Liver (tissue), 9 donors: ENCODE measurements around the gene LSMEM2. TPM values are rescaled to one million over a fixed set of nuclear protein-coding genes. Genes with fewer than 3 reads are reported as not detected.

Experiments used
- DNase-seq: peaks from one replicate; pipeline ENCODE4 v3.0.0-alpha.2; 2017; ENCODE audit warnings: low spot score
- H3K27ac ChIP-seq, 2 donors: one replicate each; pipeline ENCODE4 v1.7.0; 2013; ENCODE audit warnings: inconsistent platforms in 2 of 2, low read length in 2 of 2, control low read depth in 1 of 2, low read depth in 1 of 2, mild to moderate bottlenecking in 1 of 2
- H3K27me3 ChIP-seq, 4 donors: one replicate each; pipeline versions ENCODE4 v1.6.1 to v1.7.0; 2013; ENCODE audit warnings: low read length in 3 of 4, inconsistent platforms in 1 of 4, mild to moderate bottlenecking in 1 of 4, moderate library complexity in 1 of 4; ENCODE audit not compliant: control insufficient read depth in 4 of 4, insufficient read depth in 4 of 4
- H3K36me3 ChIP-seq, 4 donors: one replicate each; pipeline versions ENCODE4 v1.6.1 to v1.7.0; 2013; ENCODE audit warnings: low read length in 3 of 4, mild to moderate bottlenecking in 3 of 4, low read depth in 1 of 4, moderate library complexity in 1 of 4; ENCODE audit not compliant: control insufficient read depth in 4 of 4, insufficient read depth in 3 of 4
- H3K4me1 ChIP-seq, 4 donors: one replicate each; pipeline versions ENCODE4 v1.6.1 to v1.7.0; 2013; ENCODE audit warnings: low read length in 3 of 4, mild to moderate bottlenecking in 3 of 4, moderate library complexity in 1 of 4; ENCODE audit not compliant: control insufficient read depth in 4 of 4, insufficient read depth in 4 of 4
- H3K4me3 ChIP-seq, 3 donors: one replicate each; pipeline versions ENCODE4 v1.6.1 to v1.7.0; 2013; ENCODE audit warnings: low read length in 3 of 3, control low read depth in 1 of 3, low read depth in 1 of 3, mild to moderate bottlenecking in 1 of 3
- H3K9ac ChIP-seq, 2 donors: one replicate each; pipeline ENCODE4 v1.7.0; 2013; ENCODE audit warnings: low read length in 2 of 2, mild to moderate bottlenecking in 2 of 2, moderate library complexity in 2 of 2, control low read depth in 1 of 2, low read depth in 1 of 2
- H3K9me3 ChIP-seq, 4 donors: one replicate each; pipeline versions ENCODE4 v1.6.1 to v1.7.0; 2013; ENCODE audit warnings: low read length in 3 of 4; ENCODE audit not compliant: control insufficient read depth in 4 of 4
- ATF3 ChIP-seq: IDR thresholded peaks from 2 replicates; pipeline ENCODE4 v1.6.1; 2016; ENCODE audit warnings: antibody characterized with exemption
- EGR1 ChIP-seq, 2 donors: IDR thresholded peaks; 2 replicates each; pipeline ENCODE4 v1.6.1; 2016 to 2018; ENCODE audit warnings: antibody characterized with exemption in 2 of 2, low read depth in 2 of 2
- FOXA1 ChIP-seq: IDR thresholded peaks from 2 replicates; pipeline ENCODE4 v1.6.1; 2016; ENCODE audit warnings: antibody characterized with exemption
- FOXA2 ChIP-seq: IDR thresholded peaks from 2 replicates; pipeline ENCODE4 v1.6.1; 2016; ENCODE audit warnings: antibody characterized with exemption
- GABPA ChIP-seq, 2 donors: IDR thresholded peaks in 1 of 2; conservative IDR thresholded peaks in 1 of 2; 2 replicates each; pipeline ENCODE4 v1.6.1; 2016; ENCODE audit warnings: antibody characterized with exemption in 2 of 2, mild to moderate bottlenecking in 1 of 2, moderate library complexity in 1 of 2
- HNF4A ChIP-seq, 2 donors: conservative IDR thresholded peaks; 2 replicates each; pipeline ENCODE4 v1.6.1; 2016; ENCODE audit warnings: antibody characterized with exemption in 2 of 2, mild to moderate bottlenecking in 2 of 2
- HNF4G ChIP-seq: IDR thresholded peaks from 2 replicates; pipeline ENCODE4 v1.6.1; 2016; ENCODE audit warnings: antibody characterized with exemption
- MAX ChIP-seq: IDR thresholded peaks from 2 replicates; pipeline ENCODE4 v1.6.1; 2016; ENCODE audit warnings: antibody characterized with exemption
- NR2F2 ChIP-seq: IDR thresholded peaks from 2 replicates; pipeline ENCODE4 v1.6.1; 2016; ENCODE audit warnings: antibody characterized with exemption
- RAD21 ChIP-seq, 2 donors: IDR thresholded peaks; 2 replicates each; pipeline ENCODE4 v1.6.1; 2016; ENCODE audit warnings: antibody characterized with exemption in 2 of 2, mild to moderate bottlenecking in 2 of 2
- REST ChIP-seq: IDR thresholded peaks from 2 replicates; pipeline ENCODE4 v1.6.1; 2016; ENCODE audit warnings: antibody characterized with exemption, mild to moderate bottlenecking
- RXRA ChIP-seq, 2 donors: IDR thresholded peaks; 2 replicates each; pipeline ENCODE4 v1.6.1; 2017 to 2018; ENCODE audit warnings: antibody characterized with exemption in 2 of 2, mild to moderate bottlenecking in 1 of 2
- TAF1 ChIP-seq: conservative IDR thresholded peaks from 2 replicates; pipeline ENCODE4 v1.6.1; 2016; ENCODE audit warnings: antibody characterized with exemption, mild to moderate bottlenecking
- ZBTB33 ChIP-seq: IDR thresholded peaks from 2 replicates; pipeline ENCODE4 v1.6.1; 2016; ENCODE audit warnings: antibody characterized with exemption
- WGBS: extraction: QIAGEN DNeasy Blood & Tissue Kit; methylation state at CpG from one replicate; pipeline ENCODE4 v1.1.7; 2013; 5-methylcytosine and 5-hydroxymethylcytosine counted together
- polyA plus RNA-seq, 2 donors: library from polyadenylated mRNA; stranded (reverse) in 1 of 2; unstranded in 1 of 2; fragments of 200-250 nt in 1 of 2; fragments of >200 nt in 1 of 2; fragmentation: Nextera tagmentation in 1 of 2; extraction: Ambion mirVana in 1 of 2; gene quantifications; one replicate each; pipeline versions ENCODE4 v1.2.1 to v1.2.3, GENCODE V29; 2013 to 2015
- total RNA-seq, 2 donors: library from RNA; depleted of rRNA; stranded (reverse); fragments of >200 nt; gene quantifications; one replicate each; pipeline ENCODE4 v1.2.3, GENCODE V29; 2014
- TF ChIP-seq, protein P1 (sequence below): fragments of 150-350 bp; IDR thresholded peaks from 2 replicates; pipeline ENCODE4 v1.5.1; 2017; ENCODE audit warnings: improper control_type of control experiment, low read depth, low read length; ENCODE audit not compliant: missing input control
- donor health status: healthy.
- donor health status: healthy.
- donor health status: healthy.
- donor health status: healthy.
- donor health status: healthy.

Gene LSMEM2
- total and polyA plus RNA-seq, 4 donors, result 0.03 to 0.08 TPM; not detected in 2

GRCh38 chr3:50319181-50319893 is 40.5 kb downstream of the LSMEM2 start:
- TF ChIP-seq TAF1, result no peak
- no peak for TF ChIP-seq HNF4A (conservative IDR thresholded peaks at IDR 0.05)
- no peak for TF ChIP-seq REST
- TF ChIP-seq FOXA1, result no peak
- TF ChIP-seq RXRA (IDR thresholded peaks at IDR 0.05), result no peak
- WGBS, result 87% methylated on average over 16 of the region's 16 CpGs
- H3K27ac ChIP-seq, result no peak overlapping the region
- H3K9ac ChIP-seq, result no peak overlapping the region
- peaks cover 15 to 55% (median 47%) of the 10 kb centered on the region in 4 donors for H3K4me1 ChIP-seq
- peak overlapping the region in 1 of 3 donors; percentile 96 for H3K4me3 ChIP-seq
- DNase-seq, result no peak
- no peaks in the 10 kb centered on the region for H3K27me3 ChIP-seq
- peaks cover 0 to 10% (median 2%) of the 10 kb centered on the region in 4 donors for H3K36me3 ChIP-seq
- no peaks in the 10 kb centered on the region for H3K9me3 ChIP-seq

DNA sequence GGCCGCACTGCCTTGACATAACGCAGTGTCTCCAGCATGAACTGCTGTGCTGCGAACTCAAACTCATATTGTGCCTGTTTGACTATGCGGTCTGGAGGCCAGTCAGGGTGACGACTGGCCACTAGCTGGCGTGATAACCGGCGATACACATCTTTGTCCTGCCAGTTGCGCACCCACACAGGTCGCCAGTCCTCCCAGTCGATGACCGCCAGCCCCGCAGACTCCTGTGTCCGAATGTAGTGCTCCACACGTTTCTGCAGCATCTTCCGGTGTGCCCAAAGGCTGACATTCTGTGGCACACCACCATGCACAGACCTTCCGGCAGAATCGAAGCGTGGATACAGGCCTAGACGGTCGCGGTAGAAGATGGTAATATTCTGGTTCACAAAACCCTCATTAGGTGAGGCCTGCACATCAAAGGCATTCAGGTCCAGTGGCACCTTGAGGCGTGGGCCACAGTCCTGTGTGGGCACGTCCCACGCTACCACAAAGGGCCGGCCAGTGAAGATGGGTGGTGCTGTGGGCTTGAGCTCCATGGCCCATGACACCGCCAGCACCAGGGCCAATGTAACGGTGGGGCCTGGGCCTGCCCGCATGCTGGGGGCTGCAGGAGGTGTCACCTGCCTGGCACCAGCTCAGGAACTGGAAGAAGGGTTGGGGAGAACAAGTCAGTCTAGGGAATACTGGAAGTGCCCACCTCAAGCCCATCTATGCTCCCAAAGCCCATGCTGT is 41.2 kb downstream of the LSMEM2 start:
- DNase-seq, result no peak
- no peaks in the 10 kb centered on the region for H3K9me3 ChIP-seq
- WGBS, result 80% methylated on average over 29 of the region's 29 CpGs
- no peaks in the 10 kb centered on the region for H3K27me3 ChIP-seq
- TF ChIP-seq ATF3 (no peak), HNF4G (no peak), TAF1 (no peak), RXRA (IDR thresholded peaks at IDR 0.05) (no peak), GABPA (IDR thresholded peaks at IDR 0.05 in 1 of 2, conservative IDR thresholded peaks at IDR 0.05 in 1 of 2) (no peak), HNF4A (conservative IDR thresholded peaks at IDR 0.05) (no peak), FOXA2 (no peak), ZBTB33 (no peak), FOXA1 (no peak), RAD21 (IDR thresholded peaks at IDR 0.05) (no peak), MAX (no peak), REST (no peak), EGR1 (IDR thresholded peaks at IDR 0.05; ENCODE audit: low read depth in 2 of 2) (no peak), NR2F2 (no peak)
- TF ChIP-seq, protein P1, sequence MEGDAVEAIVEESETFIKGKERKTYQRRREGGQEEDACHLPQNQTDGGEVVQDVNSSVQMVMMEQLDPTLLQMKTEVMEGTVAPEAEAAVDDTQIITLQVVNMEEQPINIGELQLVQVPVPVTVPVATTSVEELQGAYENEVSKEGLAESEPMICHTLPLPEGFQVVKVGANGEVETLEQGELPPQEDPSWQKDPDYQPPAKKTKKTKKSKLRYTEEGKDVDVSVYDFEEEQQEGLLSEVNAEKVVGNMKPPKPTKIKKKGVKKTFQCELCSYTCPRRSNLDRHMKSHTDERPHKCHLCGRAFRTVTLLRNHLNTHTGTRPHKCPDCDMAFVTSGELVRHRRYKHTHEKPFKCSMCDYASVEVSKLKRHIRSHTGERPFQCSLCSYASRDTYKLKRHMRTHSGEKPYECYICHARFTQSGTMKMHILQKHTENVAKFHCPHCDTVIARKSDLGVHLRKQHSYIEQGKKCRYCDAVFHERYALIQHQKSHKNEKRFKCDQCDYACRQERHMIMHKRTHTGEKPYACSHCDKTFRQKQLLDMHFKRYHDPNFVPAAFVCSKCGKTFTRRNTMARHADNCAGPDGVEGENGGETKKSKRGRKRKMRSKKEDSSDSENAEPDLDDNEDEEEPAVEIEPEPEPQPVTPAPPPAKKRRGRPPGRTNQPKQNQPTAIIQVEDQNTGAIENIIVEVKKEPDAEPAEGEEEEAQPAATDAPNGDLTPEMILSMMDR, result no peak
- H3K4me3 ChIP-seq, result peak overlapping the region; percentile 81 to 96 (median 95)
- H3K36me3 ChIP-seq, result peaks cover 0 to 10% (median 2%) of the 10 kb centered on the region in 4 donors
- peak overlapping the region; percentile 98 to 99 for H3K27ac ChIP-seq
- peaks cover 15 to 62% (median 53%) of the 10 kb centered on the region in 4 donors for H3K4me1 ChIP-seq
- H3K9ac ChIP-seq, result peak overlapping the region; percentile 86 to 97
